IMR-90 (cell line): ENCODE results near the gene HTT. TPM values are rescaled to one million over a fixed set of nuclear protein-coding genes. Genes with fewer than 3 reads are reported as not detected.

Source experiments
- ATAC-seq: fragments of 200-7000 bp; cut with Tn5 transposase; 2 replicates; pipeline ENCODE4 v1.9.1; 2020; ENCODE audit warnings: low read depth, mild to moderate bottlenecking, moderate library complexity
- BruUV-seq: library from RNA; stranded (reverse); fragments of 400-500 nt; replicated peaks from 2 replicates; lab custom pipeline; 2021; lab: Mats Ljungman, UMichigan
- CTCF ChIA-PET: fragments of 300-600 bp; formaldehyde crosslinking; extraction: SDS; loops from one replicate; lab custom pipeline; 2021; ENCODE audit warnings: antibody characterized with exemption; lab: Yijun Ruan, JAX
- POLR2A ChIA-PET: fragments of 300-600 bp; sonication (Branson Sonifier 250); formaldehyde crosslinking; loops from one replicate; lab custom pipeline; 2022; ENCODE audit warnings: antibody characterized with exemption; ENCODE audit not compliant: unreplicated experiment; lab: Charles Lee
- DNase-seq: peaks from one replicate; pipeline ENCODE4 v3.0.0; 2013
- H2AFZ ChIP-seq: replicated peaks from 2 replicates; pipeline ENCODE3; 2013; ENCODE audit warnings: low read length, mild to moderate bottlenecking; ENCODE audit not compliant: poor library complexity
- H2AK5ac ChIP-seq: 2 replicates; pipeline ENCODE4 v1.6.1; 2013; ENCODE audit warnings: low read depth, low read length, inconsistent platforms
- H2AK9ac ChIP-seq: replicated peaks from 2 replicates; pipeline ENCODE3; 2013; ENCODE audit warnings: mild to moderate bottlenecking, low read depth, low read length, moderate library complexity; ENCODE audit not compliant: poor library complexity
- H2BK120ac ChIP-seq: 2 replicates; pipeline ENCODE4 v1.6.1; 2013; ENCODE audit warnings: low read depth, low read length, inconsistent platforms
- H2BK15ac ChIP-seq: 3 replicates; pipeline ENCODE4 v1.6.1; 2013; ENCODE audit warnings: low read depth, low read length, inconsistent platforms
- H2BK20ac ChIP-seq: 2 replicates; pipeline ENCODE4 v1.6.1; 2013; ENCODE audit warnings: low read depth, mild to moderate bottlenecking, inconsistent platforms, low read length, moderate library complexity
- H2BK5ac ChIP-seq: 2 replicates; pipeline ENCODE4 v1.6.1; 2013; ENCODE audit warnings: mild to moderate bottlenecking, low read depth, low read length, inconsistent platforms; ENCODE audit not compliant: poor library complexity, severe bottlenecking
- H3K14ac ChIP-seq: replicated peaks from 2 replicates; pipeline ENCODE4 v1.6.1; 2013; ENCODE audit warnings: low read depth, low read length, inconsistent platforms
- H3K18ac ChIP-seq: 2 replicates; pipeline ENCODE4 v1.6.1; 2013; ENCODE audit warnings: low read depth, low read length, control low read depth
- H3K23ac ChIP-seq: 2 replicates; pipeline ENCODE4 v1.6.1; 2013; ENCODE audit warnings: low read depth, low read length, inconsistent platforms
- H3K27ac ChIP-seq: 2 replicates; pipeline ENCODE4 v1.5.1; 2013; ENCODE audit warnings: mild to moderate bottlenecking, control low read depth, low read length; ENCODE audit not compliant: insufficient read depth
- H3K27me3 ChIP-seq: 2 replicates; pipeline ENCODE4 v1.6.1; 2013; ENCODE audit warnings: low read length; ENCODE audit not compliant: control insufficient read depth, insufficient read depth
- H3K36me3 ChIP-seq: 2 replicates; pipeline ENCODE4 v1.6.1; 2013; ENCODE audit warnings: low read length, mixed read lengths; ENCODE audit not compliant: control insufficient read depth, insufficient read depth
- H3K4ac ChIP-seq: 2 replicates; pipeline ENCODE4 v1.6.1; 2013; ENCODE audit warnings: low read depth, low read length, inconsistent platforms
- H3K4me1 ChIP-seq: 2 replicates; pipeline ENCODE4 v1.6.1; 2013; ENCODE audit warnings: low read length, mixed read lengths; ENCODE audit not compliant: control insufficient read depth, insufficient read depth
- H3K4me2 ChIP-seq: 2 replicates; pipeline ENCODE4 v1.6.1; 2013; ENCODE audit warnings: low read depth, mild to moderate bottlenecking, control low read depth, low read length, moderate library complexity
- H3K4me3 ChIP-seq: 2 replicates; pipeline ENCODE4 v1.5.1; 2013; ENCODE audit warnings: low read depth, mild to moderate bottlenecking, control low read depth, low read length, moderate library complexity; ENCODE audit not compliant: insufficient read depth
- H3K56ac ChIP-seq: 2 replicates; pipeline ENCODE4 v1.6.1; 2013; ENCODE audit warnings: low read length, inconsistent platforms; ENCODE audit not compliant: insufficient read depth; ENCODE audit errors: extremely low read depth
- H3K79me1 ChIP-seq, 2 experiments: 2 replicates each; pipeline ENCODE4 v1.6.1; 2013; ENCODE audit warnings: low read length in 2 of 2, inconsistent platforms in 1 of 2, low read depth in 1 of 2
- H3K9ac ChIP-seq: 2 replicates; pipeline ENCODE4 v1.6.1; 2013; ENCODE audit warnings: low read depth, low read length, control low read depth
- H3K9me1 ChIP-seq: 2 replicates; pipeline ENCODE4 v1.6.1; 2013; ENCODE audit warnings: low read length, inconsistent platforms; ENCODE audit not compliant: insufficient read depth
- H3K9me3 ChIP-seq: 2 replicates; pipeline ENCODE4 v1.6.1; 2013; ENCODE audit warnings: low read length; ENCODE audit not compliant: control insufficient read depth, insufficient read depth
- H4K20me1 ChIP-seq: 2 replicates; pipeline ENCODE4 v1.6.1; 2013; ENCODE audit warnings: low read length, inconsistent platforms; ENCODE audit not compliant: insufficient read depth
- H4K5ac ChIP-seq: 2 replicates; pipeline ENCODE4 v1.6.1; 2013; ENCODE audit warnings: mild to moderate bottlenecking, low read depth, low read length, control low read depth
- H4K8ac ChIP-seq, 2 experiments: 2 replicates each; pipeline ENCODE4 v1.6.1; 2013; ENCODE audit warnings: low read depth in 2 of 2, low read length in 2 of 2, control low read depth in 1 of 2, inconsistent platforms in 1 of 2
- H4K91ac ChIP-seq: 2 replicates; pipeline ENCODE4 v1.6.1; 2013; ENCODE audit warnings: low read depth, low read length, inconsistent platforms; ENCODE audit not compliant: insufficient read depth
- CEBPB ChIP-seq: IDR thresholded peaks from 2 replicates; pipeline ENCODE4 v1.6.1; 2012; ENCODE audit warnings: low read depth, low read length, improper control_type of control experiment
- CHD1 ChIP-seq: IDR thresholded peaks from 2 replicates; pipeline ENCODE4 v1.6.1; 2012; ENCODE audit warnings: low read depth, low read length, improper control_type of control experiment
- CTCF ChIP-seq: conservative IDR thresholded peaks from 2 replicates; pipeline ENCODE4 v1.5.1; 2012; ENCODE audit warnings: mild to moderate bottlenecking, low read depth, low read length, improper control_type of control experiment
- ELK1 ChIP-seq: fragments of 150-350 bp; IDR thresholded peaks from 2 replicates; pipeline ENCODE4 v1.6.1; 2016; ENCODE audit warnings: low read depth, mild to moderate bottlenecking, low read length, moderate library complexity, borderline replicate concordance
- FOS ChIP-seq: fragments of 150-350 bp; IDR thresholded peaks from 2 replicates; pipeline ENCODE4 v1.6.1; 2016; ENCODE audit warnings: low read depth, low read length
- MAFK ChIP-seq: IDR thresholded peaks from 2 replicates; pipeline ENCODE4 v1.6.1; 2012; ENCODE audit warnings: low read depth, low read length, improper control_type of control experiment
- MAZ ChIP-seq: IDR thresholded peaks from 2 replicates; pipeline ENCODE4 v1.6.1; 2012; ENCODE audit warnings: low read depth, mild to moderate bottlenecking, low read length, improper control_type of control experiment, moderate library complexity, borderline replicate concordance
- MXI1 ChIP-seq: IDR thresholded peaks from 2 replicates; pipeline ENCODE4 v1.6.1; 2012; ENCODE audit warnings: low read depth, mild to moderate bottlenecking, low read length, moderate library complexity, borderline replicate concordance
- NFE2L2 ChIP-seq: fragments of 150-350 bp; IDR thresholded peaks from 2 replicates; pipeline ENCODE4 v1.6.1; 2016; ENCODE audit warnings: low read depth, mild to moderate bottlenecking, low read length
- POLR2A ChIP-seq: IDR thresholded peaks from 2 replicates; pipeline ENCODE4 v1.6.1; 2012; ENCODE audit warnings: mild to moderate bottlenecking, low read depth, low read length
- RAD21 ChIP-seq: IDR thresholded peaks from 2 replicates; pipeline ENCODE4 v1.6.1; 2012; ENCODE audit warnings: low read length, improper control_type of control experiment
- RCOR1 ChIP-seq: IDR thresholded peaks from 2 replicates; pipeline ENCODE4 v1.6.1; 2012; ENCODE audit warnings: mild to moderate bottlenecking, low read length, improper control_type of control experiment; ENCODE audit not compliant: insufficient replicate concordance
- RFX5 ChIP-seq: IDR thresholded peaks from 2 replicates; pipeline ENCODE4 v1.8.0; 2012; ENCODE audit warnings: low read depth, mild to moderate bottlenecking, low read length, moderate library complexity
- SMC3 ChIP-seq: fragments of 150-350 bp; IDR thresholded peaks from 2 replicates; pipeline ENCODE4 v1.6.1; 2016; ENCODE audit warnings: low read depth, mild to moderate bottlenecking, antibody characterized with exemption, low read length, moderate library complexity
- USF2 ChIP-seq: fragments of 150-350 bp; IDR thresholded peaks from 2 replicates; pipeline ENCODE4 v1.6.1; 2017; ENCODE audit warnings: mild to moderate bottlenecking, antibody characterized with exemption, low read length, low read depth
- whole genome bisulfite sequencing, 2 experiments: methylation state at CpG; one replicate each; pipeline versions ENCODE4 v1.1.5 to v1.1.7; 2013; ENCODE audit warnings: missing lambda C conversion rate in 2 of 2; ENCODE audit not compliant: insufficient read length in 1 of 2; ENCODE audit errors: extremely low coverage in 2 of 2; 5-methylcytosine and 5-hydroxymethylcytosine counted together
- dilution Hi-C: fragments of 300-500 bp; cut with HindIII; formaldehyde crosslinking; loops from one replicate; pipeline ENCODE4 v1.14.3; 2018; ENCODE audit warnings: low sequenced_read_pairs; ENCODE audit not compliant: unreplicated experiment
- in situ Hi-C: fragments of 300-500 bp; cut with MboI; formaldehyde crosslinking; loops from 3 replicates; pipeline ENCODE4 v1.14.3; 2019; ENCODE audit warnings: low sequenced_read_pairs, inconsistent platforms, mixed read lengths
- intact Hi-C: fragments of 100-400 bp; cut with micrococcal nuclease; formaldehyde crosslinking; loops from 2 replicates; pipeline ENCODE4 v1.10.0; 2022
- polyA plus RNA-seq, 3 experiments: library from polyadenylated mRNA; depleted of rRNA; stranded (reverse); fragments of >200 nt; gene quantifications; 2 replicates each; pipeline ENCODE4 v1.2.3, GENCODE V29; 2012; ENCODE audit warnings: low replicate concordance in 1 of 3
- total RNA-seq: library from RNA; depleted of rRNA; stranded (reverse); fragments of >200 nt; gene quantifications from 2 replicates; pipeline ENCODE4 v1.2.3, GENCODE V29; 2012

HTT gene
- total and polyA plus RNA-seq, 2 of the 4 experiments (the other 2 are of a cell fraction) = 11.6 to 14.3 TPM

- no peak overlapping the region for H3K18ac ChIP-seq
- H2AK9ac ChIP-seq = no peak overlapping the region
- ATAC-seq = no peak
- dilution Hi-C loops (no loop called here), in situ Hi-C loops (no loop called here), intact Hi-C loops (no loop called here)
- no peak overlapping the region for H4K91ac ChIP-seq
- H3K56ac ChIP-seq = no peak overlapping the region
- peaks cover 0 to 9% of the 10 kb centered on the region in 2 experiments; a peak in 1 of 4 replicates for H3K79me1 ChIP-seq
- H2AK5ac ChIP-seq = no peak overlapping the region
- no peak overlapping the region for H2BK5ac ChIP-seq
- H3K23ac ChIP-seq = no peak overlapping the region
- H3K27ac ChIP-seq = no peak overlapping the region
- no peaks in the 10 kb centered on the region for H3K9me3 ChIP-seq
- ChIA-PET POLR2A (no interaction called here), CTCF (interaction anchor here (0.6 to 1.0 kb wide), 2 partner anchors 16 to 86 kb away, joined by 3 read pairs; no protein-coding TSS in a partner anchor)
- H3K36me3 ChIP-seq = peaks cover 61% of the 10 kb centered on the region
- BruUV-seq = no TSS peak
- H2BK120ac ChIP-seq = no peak overlapping the region
- no peaks in the 10 kb centered on the region for H3K27me3 ChIP-seq
- peaks cover 3% of the 10 kb centered on the region for H3K4me1 ChIP-seq
- no peak overlapping the region for H3K9ac ChIP-seq
- no peak overlapping the region for H4K5ac ChIP-seq
- no peak overlapping the region for H3K4me3 ChIP-seq
- H3K9me1 ChIP-seq = peaks cover 8% of the 10 kb centered on the region
- no peak overlapping the region for H3K4ac ChIP-seq
- DNase-seq = no peak
- H4K8ac ChIP-seq = no peak overlapping the region
- no peak overlapping the region for H2BK20ac ChIP-seq
- no peak overlapping the region for H3K4me2 ChIP-seq
- no peak overlapping the region for H2BK15ac ChIP-seq
- H4K20me1 ChIP-seq = peaks cover 3% of the 10 kb centered on the region; the same call in 1 of the 2 replicates
- H3K14ac ChIP-seq = no peak overlapping the region
- WGBS, 2 experiments = 77% methylated on average over 7 of the region's 22 CpGs; no CpG with 5 or more reads in 1 of the 2 experiments
- H2AFZ ChIP-seq = no peak overlapping the region
- TF ChIP-seq RCOR1 (no peak), FOS (no peak), USF2 (no peak), NFE2L2 (no peak), MAZ (no peak), RFX5 (no peak), MAFK (no peak), RAD21 (no peak), CEBPB (no peak), CHD1 (no peak), MXI1 (no peak), ELK1 (no peak), CTCF (no peak), SMC3 (no peak), POLR2A (no peak)
Measured at GRCh38 chr4:3225071-3225850, 150.8 kb downstream of the HTT start.
